ENCODE measurements around the gene GABRG2. TPM values are rescaled to one million over a fixed set of nuclear protein-coding genes. Genes with fewer than 3 reads are reported as not detected.

Gene GABRG2
- total and polyA plus RNA-seq, 2 experiments from 2014 or later = 3.5 to 5.3 TPM

DNA sequence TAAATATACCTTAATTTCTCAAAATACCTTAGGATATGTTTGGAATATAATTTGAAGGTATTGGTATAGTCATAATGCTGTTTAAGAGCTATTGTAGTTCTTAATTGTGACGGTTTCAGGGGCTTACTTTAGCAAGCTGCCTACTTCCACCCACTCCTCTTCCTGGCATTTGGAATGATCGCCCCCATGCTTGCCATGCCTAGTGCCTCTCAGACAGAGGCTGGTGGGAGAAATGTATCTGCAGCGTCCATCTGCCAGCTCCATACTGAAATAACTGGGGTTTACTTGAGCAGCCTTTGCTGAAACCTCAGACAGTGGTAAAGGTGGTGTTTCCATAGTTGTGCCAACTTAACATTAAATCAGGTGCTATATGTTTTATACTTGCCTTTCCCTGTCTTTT lies 52.2 kb downstream of the GABRG2 start:
- Histone ChIP-seq H3K4me3 (no peak overlapping the region), H3K9me2 (ENCODE audit: insufficient read depth) (no peaks in the 10 kb centered on the region), H3K79me2 (replicated peaks; ENCODE audit: insufficient read depth) (no peaks in the 10 kb centered on the region), H3K4me1 (ENCODE audit: insufficient read depth) (peaks cover 7% of the 10 kb centered on the region; the same call in 1 of the 2 replicates), H3K27ac (ENCODE audit: low read depth) (no peak overlapping the region), H2AFZ (no peak overlapping the region), H3K27me3 (ENCODE audit: insufficient read depth) (no peaks in the 10 kb centered on the region), H3K36me3 (ENCODE audit: insufficient read depth) (no peaks in the 10 kb centered on the region), H3K4me2 (no peak overlapping the region), H3F3A (replicated peaks; ENCODE audit: low read depth) (no peaks in the 10 kb centered on the region), H4K20me1 (replicated peaks; ENCODE audit: insufficient read depth) (no peaks in the 10 kb centered on the region)
- no peak for ATAC-seq
- no peaks in the 10 kb centered on the region for H3K27me3 Mint-ChIP-seq (ENCODE audit: insufficient read depth, low read depth, poor library complexity)
- H3K36me3 Mint-ChIP-seq (ENCODE audit: low read depth) = no peaks in the 10 kb centered on the region
- peaks cover 8% of the 10 kb centered on the region for H3K4me1 Mint-ChIP-seq
- H3K27ac Mint-ChIP-seq = no peak overlapping the region
- no peak overlapping the region for H3K4me3 Mint-ChIP-seq
- no peaks in the 10 kb centered on the region; the same call in 1 of the 3 replicates for H3K9me3 Mint-ChIP-seq
- no peak for DNase-seq (ENCODE audit: low spot score)
- TF ChIP-seq JUNB (IDR thresholded peaks at IDR 0.05; ENCODE audit: unreplicated experiment) (no peak), EZH2 (IDR thresholded peaks at IDR 0.05; ENCODE audit: low read depth, unreplicated experiment) (no peak), REST (IDR thresholded peaks at IDR 0.05; ENCODE audit: unreplicated experiment) (no peak), POLR2AphosphoS5 (IDR thresholded peaks at IDR 0.05; ENCODE audit: low read depth) (no peak), ZNF114 (CRISPR knock-in tag; IDR thresholded peaks at IDR 0.05) (no peak), EZH2phosphoT487 (IDR thresholded peaks at IDR 0.05; ENCODE audit: unreplicated experiment) (no peak), ZNF462 (CRISPR knock-in tag; IDR thresholded peaks at IDR 0.05) (no peak), ZNF331 (CRISPR knock-in tag; IDR thresholded peaks at IDR 0.05; ENCODE audit: low read depth) (no peak), STAT1 (IDR thresholded peaks at IDR 0.05; ENCODE audit: unreplicated experiment) (no peak)
- TF ChIP-seq, protein P1, sequence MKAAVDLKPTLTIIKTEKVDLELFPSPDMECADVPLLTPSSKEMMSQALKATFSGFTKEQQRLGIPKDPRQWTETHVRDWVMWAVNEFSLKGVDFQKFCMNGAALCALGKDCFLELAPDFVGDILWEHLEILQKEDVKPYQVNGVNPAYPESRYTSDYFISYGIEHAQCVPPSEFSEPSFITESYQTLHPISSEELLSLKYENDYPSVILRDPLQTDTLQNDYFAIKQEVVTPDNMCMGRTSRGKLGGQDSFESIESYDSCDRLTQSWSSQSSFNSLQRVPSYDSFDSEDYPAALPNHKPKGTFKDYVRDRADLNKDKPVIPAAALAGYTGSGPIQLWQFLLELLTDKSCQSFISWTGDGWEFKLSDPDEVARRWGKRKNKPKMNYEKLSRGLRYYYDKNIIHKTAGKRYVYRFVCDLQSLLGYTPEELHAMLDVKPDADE (IDR thresholded peaks at IDR 0.05) = no peak

Data from GM23338 (cell line).